ENCODE results near the gene CA10.

Gene CA10

GRCh38 chr17:51946311-51946710 lies 212.2 kb downstream of the CA10 start:
- no peak for DNase-seq

DNA sequence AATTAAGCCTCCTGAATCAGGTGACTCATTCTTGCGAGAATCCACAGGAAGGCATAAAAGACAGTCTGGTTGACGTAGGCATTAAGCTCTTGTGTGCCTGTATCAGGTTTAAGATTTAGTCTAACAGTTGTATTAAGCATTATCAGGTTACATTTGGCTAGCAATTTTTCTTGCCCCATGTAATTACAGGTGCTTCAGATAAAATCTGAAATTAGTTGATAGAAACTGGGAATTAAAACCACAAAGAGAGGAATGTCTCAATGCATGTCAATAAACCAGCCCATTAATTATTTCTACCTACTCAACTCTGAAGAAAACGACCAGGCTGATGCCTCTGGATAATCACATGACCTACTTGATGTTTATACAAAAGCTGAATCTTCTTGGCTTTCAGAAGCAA lies 217.2 kb downstream of the CA10 start:
- DNase-seq = no peak

- no peak for DNase-seq
Measured at GRCh38 chr17:51937264-51937663, 221.2 kb downstream of the CA10 start.

DNA sequence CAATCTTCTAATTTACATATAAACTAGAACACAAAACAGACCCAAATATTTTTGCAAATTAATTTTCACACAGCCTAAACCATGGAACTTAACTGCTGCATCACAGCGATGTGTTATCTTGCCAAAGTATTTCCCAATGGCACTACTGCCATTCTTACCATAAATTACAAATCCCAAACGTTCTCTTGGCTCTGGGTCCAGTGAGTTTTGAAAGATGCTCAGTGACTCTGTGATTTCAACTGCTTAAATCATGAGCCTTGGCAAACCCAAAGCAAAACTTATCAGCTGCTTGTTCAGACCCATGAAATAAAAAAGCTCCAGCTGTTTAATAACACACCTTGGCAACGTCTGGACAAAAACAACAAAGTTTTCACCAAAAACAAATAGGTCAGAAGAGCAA lies 223.0 kb downstream of the CA10 start:
- no peak for DNase-seq

GRCh38 chr17:51933647-51934046 lies 224.9 kb downstream of the CA10 start:
- no peak for DNase-seq

- no peak for DNase-seq
Measured at GRCh38 chr17:51926448-51926847, 232.1 kb downstream of the CA10 start.

DNA sequence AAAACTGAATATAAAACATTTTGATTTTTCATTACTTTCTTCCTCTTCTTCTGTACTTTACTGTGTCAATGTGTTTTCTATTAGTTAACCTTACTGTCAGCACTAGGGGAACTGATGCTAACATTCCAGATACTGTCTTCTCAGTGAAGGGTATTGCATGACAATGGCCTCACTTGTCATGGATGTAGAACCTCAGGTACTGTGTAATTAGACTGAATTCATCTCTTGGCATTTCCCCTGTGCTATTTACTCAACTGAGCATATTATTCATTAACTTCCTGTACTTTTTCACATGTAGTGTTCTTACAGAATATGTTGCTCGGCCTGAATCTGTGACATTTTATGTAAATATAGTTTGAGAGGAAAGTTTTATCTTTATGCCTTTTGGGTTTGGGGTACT lies 237.0 kb downstream of the CA10 start:
- DNase-seq = no peak

- DNase-seq = no peak
Measured at GRCh38 chr17:51914577-51914976, 243.9 kb downstream of the CA10 start.

DNA sequence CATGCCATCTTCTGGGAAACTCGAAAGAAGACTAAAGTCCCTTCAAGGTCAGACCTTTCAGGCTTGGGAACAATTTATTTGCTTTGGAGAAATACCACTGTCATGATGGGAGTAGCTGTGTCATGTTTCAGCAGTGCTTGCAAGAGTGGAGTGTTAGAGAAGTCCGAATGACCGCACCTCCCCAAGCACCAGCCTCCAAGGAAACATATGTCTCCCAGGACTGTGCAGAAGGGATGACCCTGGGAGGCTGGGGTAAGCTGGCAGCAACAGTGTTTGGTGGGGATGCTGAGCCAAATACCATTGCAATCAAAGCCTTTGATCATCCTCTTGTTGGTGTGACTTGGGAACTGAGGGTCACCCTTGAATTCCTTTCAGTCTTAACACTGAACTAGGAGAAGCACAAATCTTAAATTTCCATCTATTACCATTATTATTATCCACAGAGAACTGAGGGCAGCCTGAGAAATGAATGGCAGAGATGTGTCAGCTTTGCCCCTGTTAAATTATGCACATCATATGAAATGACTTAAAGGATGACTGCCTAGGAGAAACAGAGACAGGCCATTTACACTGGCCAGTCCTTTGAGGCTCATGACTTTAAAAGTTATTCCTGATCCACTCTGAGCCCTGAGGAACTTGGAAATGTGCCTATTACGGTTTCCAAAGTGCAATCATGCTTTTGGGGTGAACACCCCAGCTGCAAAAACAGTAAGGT lies 244.9 kb downstream of the CA10 start:
- no peak for DNase-seq

- DNase-seq = no peak
Measured at GRCh38 chr17:51912939-51913338, 245.6 kb downstream of the CA10 start.

GRCh38 chr17:51911237-51911636 lies 247.3 kb downstream of the CA10 start:
- no peak for DNase-seq

DNA sequence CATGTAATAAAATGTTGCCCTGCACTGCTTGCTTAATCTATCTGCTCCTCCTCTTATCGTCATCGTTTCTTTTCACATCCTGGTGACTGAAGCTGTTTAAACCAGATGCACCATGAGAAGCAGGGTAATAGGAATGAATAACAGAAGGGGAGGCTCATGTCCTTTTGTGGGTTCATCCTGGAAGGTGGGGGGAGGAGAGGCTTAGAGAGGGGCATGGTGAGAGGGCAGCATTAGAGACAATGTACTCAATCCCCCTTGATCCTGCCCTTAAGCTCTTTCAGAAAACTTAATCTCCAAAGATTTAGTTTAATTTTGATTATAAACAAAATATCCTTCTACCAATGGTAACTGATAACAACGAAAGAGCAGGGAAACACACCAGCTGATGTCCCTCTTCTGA lies 248.5 kb downstream of the CA10 start:
- DNase-seq = no peak

DNA sequence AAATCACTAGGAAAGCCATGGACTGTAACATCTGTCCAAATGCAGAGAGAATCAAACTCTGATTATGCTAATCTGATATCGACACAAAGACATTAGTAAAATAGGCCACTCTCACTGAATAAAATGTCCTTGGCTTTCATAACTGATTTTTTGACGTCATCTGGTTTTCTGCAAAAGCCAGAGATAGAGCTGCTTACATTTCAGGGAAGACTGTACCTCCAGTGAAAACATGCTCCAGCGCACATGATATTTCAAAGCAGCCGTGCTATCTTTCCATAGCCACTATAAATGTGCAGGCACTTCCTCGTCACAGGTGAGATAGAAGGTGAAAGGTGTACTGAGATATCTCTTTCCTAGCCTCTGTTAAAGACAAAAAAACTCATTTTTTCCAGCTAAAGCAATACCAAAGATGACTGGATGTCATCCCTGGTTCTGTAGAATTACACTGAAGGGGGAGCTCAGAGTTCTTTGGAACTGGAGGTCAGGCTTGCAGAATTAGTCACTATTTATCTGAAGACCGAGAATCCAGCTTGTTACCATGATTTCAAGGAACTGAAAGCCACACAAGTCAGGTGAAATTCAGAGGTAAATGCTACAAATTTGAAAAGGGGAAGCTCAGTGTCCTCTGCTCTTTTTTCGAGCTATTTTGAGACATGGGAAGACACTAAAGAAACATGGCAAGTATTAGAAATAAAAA lies 249.5 kb downstream of the CA10 start:
- no peak for DNase-seq

- DNase-seq = no peak
Measured at GRCh38 chr17:51907041-51907440, 251.5 kb downstream of the CA10 start.

- no peak for DNase-seq
Measured at GRCh38 chr17:51904379-51904778, 254.1 kb downstream of the CA10 start.

GRCh38 chr17:51901242-51901641 lies 257.3 kb downstream of the CA10 start:
- DNase-seq = no peak

- DNase-seq = no peak
Measured at GRCh38 chr17:51891936-51892335, 266.6 kb downstream of the CA10 start.

- DNase-seq = no peak
Measured at GRCh38 chr17:51890710-51891109, 267.8 kb downstream of the CA10 start.

DNA sequence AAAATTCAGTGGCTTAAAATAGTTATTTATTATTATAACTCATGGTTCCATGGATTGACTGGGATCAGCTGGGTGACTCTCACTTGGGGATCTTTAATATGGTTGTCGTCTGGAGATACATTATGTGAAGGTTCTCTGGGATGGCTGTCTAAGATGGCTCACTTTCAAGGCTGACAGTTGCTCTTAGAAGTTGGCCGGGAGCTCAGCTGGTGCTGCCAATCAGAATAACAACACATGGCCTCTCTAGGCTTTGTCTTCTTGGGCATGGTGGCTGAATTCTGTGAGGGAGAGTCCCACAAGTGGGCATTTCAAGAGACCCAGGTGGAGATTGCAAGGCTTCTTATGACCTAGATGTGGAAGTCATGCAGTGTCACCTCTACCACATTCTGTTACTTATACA lies 269.7 kb downstream of the CA10 start:
- no peak for DNase-seq

DNA sequence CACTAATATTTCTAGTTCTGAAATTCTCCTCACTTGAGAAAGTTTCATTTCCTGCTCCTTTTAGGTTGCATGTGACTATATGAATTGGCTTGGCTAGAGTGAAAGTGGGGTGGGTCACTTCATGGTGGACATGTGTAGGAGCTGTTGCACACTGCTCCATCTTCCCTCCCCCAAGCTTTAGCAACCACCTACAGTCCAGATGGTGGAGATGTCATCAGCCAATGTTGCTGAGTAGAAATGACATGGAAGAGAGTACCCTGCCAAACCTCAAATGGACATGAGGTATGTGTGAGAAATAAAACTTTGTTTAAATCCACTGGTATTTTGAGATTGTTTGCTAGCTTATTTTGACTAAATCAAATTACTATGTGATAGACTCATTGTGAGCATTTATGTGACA lies 281.5 kb downstream of the CA10 start:
- DNase-seq = no peak

DNA sequence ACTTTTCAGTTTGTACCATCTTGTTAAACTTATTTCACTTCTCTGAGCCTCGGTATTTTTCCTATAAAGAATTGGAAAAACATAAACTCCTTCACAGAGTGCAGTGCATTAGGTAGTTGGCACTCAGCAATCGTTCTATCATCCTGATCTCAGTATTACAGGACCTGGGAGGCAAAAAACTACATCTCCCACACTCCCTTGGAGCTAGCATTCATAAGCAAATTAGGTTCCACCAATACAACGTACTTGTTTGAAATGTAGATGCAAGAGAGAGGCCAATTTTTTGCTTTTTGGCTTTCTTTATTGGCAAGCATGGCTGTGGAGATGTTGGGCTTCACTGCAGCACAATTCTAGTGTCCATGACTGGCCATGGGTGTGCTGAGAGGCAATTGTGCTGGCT lies 285.2 kb downstream of the CA10 start:
- no peak for DNase-seq

DNA sequence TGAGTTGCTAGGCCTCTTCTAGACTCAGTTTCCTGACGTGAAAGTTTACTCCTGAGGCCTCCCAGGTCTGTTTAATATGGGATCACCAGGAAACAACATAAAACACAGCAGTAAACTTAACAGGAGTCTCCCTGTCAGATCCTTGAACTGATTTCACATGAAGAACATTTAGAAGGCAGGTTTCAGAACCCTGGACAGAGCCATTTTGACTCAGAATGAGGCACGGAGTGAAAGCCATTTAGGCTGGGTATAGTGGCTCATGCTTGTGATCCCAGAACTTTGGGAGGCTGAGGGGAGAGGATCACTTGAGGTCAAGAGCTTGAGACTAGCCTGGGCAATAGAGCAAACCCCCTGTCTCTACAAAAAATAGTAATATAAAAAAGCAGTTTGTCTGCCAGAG lies 289.1 kb downstream of the CA10 start:
- DNase-seq = no peak

DNA sequence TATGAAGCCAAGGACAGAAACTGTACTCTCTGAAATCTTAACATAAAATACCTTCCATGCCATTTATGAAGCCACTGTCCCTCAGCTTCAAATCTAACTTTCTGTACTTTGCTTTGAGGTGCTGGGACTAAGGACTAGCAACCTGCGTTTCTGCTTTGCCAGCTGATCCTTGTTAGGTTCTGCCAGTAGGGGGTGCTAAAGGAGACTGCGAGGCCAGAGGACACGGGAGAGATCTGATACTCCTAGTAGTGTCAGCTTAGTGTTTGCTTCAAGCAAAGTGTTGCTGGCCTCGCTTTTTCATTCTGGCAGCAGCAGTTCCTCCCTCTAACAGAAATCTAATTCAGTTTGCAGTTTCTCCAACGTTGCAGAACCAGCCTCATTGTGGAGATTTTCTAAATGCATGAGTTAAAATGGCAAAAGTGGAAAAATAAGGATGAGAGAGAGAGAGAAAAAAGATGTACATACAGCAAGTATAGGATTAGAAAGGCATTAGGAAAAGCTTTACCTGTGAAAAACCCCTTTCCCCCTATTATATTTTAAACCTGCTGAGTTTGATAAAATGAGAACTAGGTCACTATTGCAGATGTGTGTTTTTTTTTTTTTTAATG lies 297.5 kb downstream of the CA10 start:
- no peak for DNase-seq

DNA sequence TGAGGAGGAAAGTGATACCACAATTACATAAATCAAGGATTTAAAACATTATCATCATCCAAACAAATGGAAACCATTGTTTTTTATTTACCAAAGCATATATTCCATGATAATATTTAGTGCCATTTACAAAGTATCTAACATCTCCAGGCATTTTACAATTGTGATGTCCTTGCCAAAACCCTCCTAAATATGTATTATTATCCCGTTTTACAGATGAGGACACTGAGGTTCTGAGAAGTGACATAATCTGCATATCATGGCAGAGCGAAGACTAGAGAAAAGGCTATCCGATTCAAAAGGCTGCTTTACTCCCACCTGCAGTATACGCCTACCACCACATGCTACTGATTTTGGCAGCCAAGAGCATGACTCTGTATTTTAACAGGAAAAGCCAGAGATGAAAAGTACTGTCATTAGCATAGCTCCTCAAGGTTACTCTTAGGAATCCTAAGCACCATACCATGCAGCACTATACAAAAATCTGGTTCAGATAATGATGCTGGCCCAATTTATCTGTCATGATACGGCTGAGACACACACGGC lies 301.4 kb downstream of the CA10 start:
- no peak for DNase-seq

Measured in CD4-positive, alpha-beta T cell treated with Interleukin-4 for 4 hours (primary cell).